RWPE1 (cell line): ENCODE measurements around the gene ATP8B4.

Experiments
- CTCF ChIA-PET: fragments of 350-600 bp; sonication (Branson Sonifier 250); formaldehyde crosslinking; extraction: SDS; loops from one replicate; lab custom pipeline; 2021; lab: Yijun Ruan, JAX
- POLR2A ChIA-PET: fragments of 400-600 bp; formaldehyde crosslinking; extraction: SDS; loops from one replicate; lab custom pipeline; 2020; ENCODE audit warnings: antibody characterized with exemption; ENCODE audit not compliant: low non-redundant PET; lab: Yijun Ruan, JAX
- DNase-seq: peaks from one replicate; pipeline ENCODE4 v3.0.0; 2012; ENCODE audit warnings: low spot score
- H3K27ac ChIP-seq: fragments of 450-650 bp; 2 replicates; pipeline ENCODE4 v1.5.1; 2017
- CTCF ChIP-seq: fragments of 450-650 bp; conservative IDR thresholded peaks from 2 replicates; pipeline ENCODE4 v1.5.1; 2017; ENCODE audit warnings: low read depth, mild to moderate bottlenecking

The ATP8B4 gene

DNA sequence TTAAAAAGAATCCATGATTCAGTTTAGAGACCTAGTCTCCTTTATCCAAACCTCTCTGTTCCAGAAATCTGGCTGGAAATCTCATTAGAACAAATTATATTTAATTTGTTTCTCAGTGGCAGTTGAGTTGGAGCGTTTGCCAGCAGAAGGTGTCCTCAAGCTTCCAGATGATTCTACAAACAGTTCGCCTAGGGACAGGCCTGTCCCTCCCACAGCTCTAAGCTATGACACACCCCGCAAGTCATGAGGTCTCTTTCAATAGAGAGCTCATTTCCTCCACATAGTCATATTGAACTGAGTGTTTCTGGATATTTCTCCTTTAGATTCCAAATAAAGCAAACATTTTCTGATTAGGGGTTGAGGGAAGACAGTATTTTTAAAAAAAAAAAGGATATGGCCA, 230.3 kb downstream of the ATP8B4 start:
- TF ChIP-seq CTCF: no peak
- no peak for DNase-seq
- no peak overlapping the region for H3K27ac ChIP-seq
- ChIA-PET CTCF (no interaction called here), POLR2A (no interaction called here)

GRCh38 chr15:49888323-49888693, 230.7 kb downstream of the ATP8B4 start:
- ChIA-PET CTCF (no interaction called here), POLR2A (no interaction called here)
- no peak overlapping the region for H3K27ac ChIP-seq
- no peak for DNase-seq
- TF ChIP-seq CTCF: no peak

DNA sequence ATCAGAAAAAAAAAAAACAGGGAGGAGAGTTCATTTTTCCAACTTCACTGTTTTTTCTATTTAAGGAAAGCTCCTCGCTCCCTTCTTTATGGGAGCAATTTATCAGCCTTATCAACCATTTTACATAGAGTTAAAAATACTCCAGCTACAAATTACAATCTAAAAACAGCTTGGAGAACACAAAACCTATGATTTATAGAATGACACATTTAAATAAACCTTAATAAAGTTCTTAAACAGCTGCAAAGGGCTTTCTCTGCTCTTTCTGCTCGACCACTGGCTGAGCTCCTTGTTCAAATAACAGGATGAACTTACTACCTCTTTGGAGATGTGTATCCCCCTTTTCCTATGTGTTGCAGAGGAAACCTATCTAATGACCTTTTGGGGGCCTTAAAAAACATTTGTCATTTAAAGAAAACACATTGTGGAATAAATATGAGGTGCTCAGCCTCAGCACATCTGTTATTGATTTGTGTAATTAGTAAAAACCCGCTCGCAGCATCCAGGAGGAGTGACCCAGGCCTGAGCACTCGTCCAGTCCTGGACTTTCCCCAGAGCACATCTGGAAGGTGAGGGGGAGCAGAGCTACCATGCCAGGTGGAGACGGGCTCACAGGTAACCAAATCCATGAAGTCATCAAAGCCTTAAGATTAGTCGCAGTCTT, 231.2 kb downstream of the ATP8B4 start:
- DNase-seq: no peak
- no peak overlapping the region for H3K27ac ChIP-seq
- CTCF ChIA-PET: no interaction called here
- POLR2A ChIA-PET: no interaction called here
- TF ChIP-seq CTCF: no peak

DNA sequence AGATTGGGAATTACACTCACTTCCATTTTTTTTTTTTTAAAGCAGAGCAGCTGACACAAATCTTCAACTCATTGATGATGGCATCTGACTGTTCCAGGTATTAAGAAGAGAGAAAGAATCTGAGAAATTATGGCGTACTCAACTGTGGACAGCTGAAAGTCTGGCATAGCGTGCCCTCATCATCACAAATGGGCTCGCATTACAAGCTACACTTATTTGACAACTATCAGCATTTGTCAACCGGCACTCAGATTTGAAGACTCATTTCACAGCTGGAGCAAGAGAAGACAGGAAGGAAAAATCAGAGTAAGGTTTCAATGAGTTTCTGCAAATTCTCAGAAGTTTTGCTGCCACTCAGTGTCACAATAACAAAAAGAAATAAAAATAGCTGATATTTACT, 235.9 kb downstream of the ATP8B4 start:
- no peak for TF ChIP-seq CTCF
- POLR2A ChIA-PET: no interaction called here
- no peak for DNase-seq
- H3K27ac ChIP-seq: no peak overlapping the region
- CTCF ChIA-PET: no interaction called here

DNA sequence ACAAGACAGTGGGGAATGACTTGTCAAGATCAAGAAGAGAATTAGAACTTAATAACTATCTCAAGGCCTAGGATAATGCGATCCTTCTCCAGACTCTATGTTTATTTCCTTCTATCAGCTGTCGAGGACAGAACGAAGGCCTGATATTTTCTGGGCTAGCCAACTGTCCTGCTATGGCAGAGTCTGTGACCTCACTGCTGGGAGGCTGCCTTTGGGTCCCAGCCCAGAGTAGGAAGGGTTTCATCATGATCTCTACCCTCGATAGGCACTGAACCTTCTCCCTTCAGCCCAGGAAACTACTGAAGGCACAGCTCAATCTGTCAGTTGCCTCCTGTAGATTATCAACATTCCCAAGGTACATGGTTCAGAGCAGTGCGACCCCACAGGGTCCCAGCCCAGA, 237.2 kb downstream of the ATP8B4 start:
- CTCF ChIA-PET: no interaction called here
- H3K27ac ChIP-seq: no peak overlapping the region
- POLR2A ChIA-PET: no interaction called here
- no peak for TF ChIP-seq CTCF
- no peak for DNase-seq

GRCh38 chr15:49881433-49881832, 237.6 kb downstream of the ATP8B4 start:
- ChIA-PET CTCF (no interaction called here), POLR2A (no interaction called here)
- no peak for TF ChIP-seq CTCF
- no peak for DNase-seq
- no peak overlapping the region for H3K27ac ChIP-seq
